HTERT RPE-1 (cell line): Measurements from ENCODE around the gene PRKAR2B.

Experiments used
- in situ Hi-C: fragments of 300-500 bp; cut with MboI; formaldehyde crosslinking; loops from 4 replicates; pipeline ENCODE4 v1.14.3; 2020; ENCODE audit warnings: low sequenced_read_pairs

PRKAR2B gene

DNA sequence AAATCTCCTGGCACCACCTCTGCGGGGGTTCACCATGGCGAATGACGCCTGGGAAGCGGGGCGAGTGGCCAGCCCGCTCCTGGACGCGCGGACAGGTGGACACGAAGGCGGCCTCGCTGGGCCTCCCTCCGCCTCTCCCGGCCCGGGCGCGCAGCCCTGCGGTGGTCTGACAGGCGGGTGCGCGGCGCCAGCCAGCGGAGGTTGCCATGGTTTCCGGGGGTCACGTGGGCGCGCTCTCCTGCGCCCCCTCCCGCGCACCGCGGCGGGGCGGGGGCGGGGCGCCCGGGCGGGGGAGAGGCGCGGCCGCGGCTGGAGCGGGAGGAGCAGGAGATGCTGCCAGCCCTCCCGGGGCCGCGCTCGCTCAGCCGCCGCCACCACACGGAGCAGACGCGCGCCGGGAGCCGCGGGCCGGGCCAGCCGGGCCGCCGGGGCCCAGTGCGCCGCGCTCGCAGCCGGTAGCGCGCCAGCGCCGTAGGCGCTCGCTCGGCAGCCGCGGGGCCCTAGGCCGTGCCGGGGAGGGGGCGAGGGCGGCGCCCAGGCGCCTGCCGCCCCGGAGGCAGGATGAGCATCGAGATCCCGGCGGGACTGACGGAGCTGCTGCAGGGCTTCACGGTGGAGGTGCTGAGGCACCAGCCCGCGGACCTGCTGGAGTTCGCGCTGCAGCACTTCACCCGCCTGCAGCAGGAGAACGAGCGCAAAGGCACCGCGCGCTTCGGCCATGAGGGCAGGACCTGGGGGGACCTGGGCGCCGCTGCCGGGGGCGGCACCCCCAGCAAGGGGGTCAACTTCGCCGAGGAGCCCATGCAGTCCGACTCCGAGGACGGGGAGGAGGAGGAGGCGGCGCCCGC lies at the start of gene PRKAR2B:
TSS of gene PRKAR2B (plus strand) at position 359 of the 848 bp plus-strand sequence. CDS start at position 562, 203 bp downstream.
- in situ Hi-C loops, result no loop called here

DNA sequence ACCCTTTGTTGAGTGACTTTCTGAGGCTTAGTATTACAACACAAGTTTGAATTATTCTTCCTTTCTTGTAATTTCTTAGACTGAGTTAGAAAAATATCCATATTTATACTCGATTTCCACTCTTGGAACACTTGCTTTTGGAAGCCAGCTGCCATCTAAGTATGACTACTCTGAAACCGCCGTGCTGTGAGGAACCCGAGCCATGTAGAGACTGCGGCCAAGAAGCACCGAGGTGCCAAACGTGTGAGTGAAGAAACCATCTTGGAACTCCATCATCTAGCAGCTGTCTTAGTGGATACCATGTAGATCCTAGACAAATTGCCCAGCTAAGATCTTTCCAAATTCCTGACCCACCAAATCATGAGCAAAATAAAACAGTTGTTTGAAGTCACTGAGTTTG lies 49.7 kb upstream of the PRKAR2B start:
- in situ Hi-C loops, result no loop called here

DNA sequence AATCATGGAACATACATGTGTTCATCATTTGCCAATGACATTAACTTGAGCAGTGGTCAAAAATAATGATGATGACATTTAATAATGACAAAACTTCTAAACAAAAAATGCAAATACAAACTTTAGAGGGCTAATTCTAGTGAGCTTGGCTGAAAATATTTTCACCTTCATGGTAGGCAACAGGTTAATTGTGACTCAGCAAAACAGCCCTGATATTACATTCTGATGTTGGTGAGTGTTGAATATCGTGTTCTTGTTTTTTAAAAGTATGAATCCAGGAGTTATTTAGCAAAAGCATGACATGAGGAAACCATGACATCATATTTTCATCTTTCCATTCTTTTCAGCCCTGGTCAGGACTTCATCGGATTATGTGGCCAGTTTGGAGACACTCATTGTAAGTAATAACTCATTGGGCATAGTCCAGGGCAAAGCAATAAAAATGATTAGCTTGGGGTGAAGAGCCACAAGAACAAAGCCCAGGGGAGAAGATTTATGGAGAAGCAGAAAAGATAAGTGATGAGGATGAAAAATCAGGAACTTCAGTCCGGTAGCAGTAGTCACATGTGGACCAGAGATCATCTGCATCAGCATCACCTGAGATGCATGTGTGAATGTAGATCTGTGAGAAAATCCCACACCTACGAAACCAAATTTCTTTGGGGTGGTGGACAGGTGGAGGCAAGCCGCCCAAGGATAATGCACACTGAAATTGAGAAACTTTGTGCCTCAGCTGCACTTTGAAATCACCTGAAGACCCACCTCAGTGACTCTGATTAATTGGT lies 46.8 kb upstream of the PRKAR2B start:
- in situ Hi-C loops, result no loop called here

DNA sequence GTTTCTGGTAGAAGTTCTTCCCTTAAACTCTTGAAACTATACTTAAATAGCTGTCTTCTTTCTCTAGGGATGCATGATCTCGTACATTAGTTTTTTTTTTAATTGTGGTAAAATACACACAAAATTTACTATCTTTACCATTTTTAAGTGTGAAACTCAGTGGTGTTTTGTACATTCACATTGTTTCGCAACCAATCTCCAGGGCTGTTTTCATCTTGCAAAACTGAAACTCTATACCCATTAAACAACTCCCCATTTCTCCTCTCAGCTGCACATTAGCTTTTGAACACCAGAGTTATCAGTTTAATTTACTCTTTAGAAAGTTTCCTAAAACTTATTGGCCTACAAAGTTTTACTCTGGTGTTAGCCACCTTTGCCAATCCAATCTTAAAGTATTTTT lies 45.5 kb upstream of the PRKAR2B start:
- in situ Hi-C loops, result no loop called here

DNA sequence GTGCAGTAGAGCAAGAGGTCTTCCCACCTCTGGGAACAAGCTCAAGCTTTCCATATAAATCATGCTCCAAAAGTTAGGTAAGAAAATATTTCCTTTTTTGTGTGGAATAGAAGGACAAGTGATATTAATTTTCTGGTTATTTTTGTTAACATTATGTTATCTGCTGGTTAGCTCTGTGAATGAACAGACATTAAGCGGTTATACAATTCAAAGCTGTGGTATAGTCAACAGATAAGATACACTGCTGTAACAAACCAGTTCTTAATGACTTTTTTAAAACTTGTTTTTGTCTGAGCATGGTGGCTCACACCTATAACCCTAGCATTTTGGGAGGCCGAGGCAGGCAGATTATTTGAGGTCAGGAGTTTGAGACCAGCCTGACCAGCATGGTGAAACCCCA lies 43.0 kb upstream of the PRKAR2B start:
- in situ Hi-C loops, result no loop called here

DNA sequence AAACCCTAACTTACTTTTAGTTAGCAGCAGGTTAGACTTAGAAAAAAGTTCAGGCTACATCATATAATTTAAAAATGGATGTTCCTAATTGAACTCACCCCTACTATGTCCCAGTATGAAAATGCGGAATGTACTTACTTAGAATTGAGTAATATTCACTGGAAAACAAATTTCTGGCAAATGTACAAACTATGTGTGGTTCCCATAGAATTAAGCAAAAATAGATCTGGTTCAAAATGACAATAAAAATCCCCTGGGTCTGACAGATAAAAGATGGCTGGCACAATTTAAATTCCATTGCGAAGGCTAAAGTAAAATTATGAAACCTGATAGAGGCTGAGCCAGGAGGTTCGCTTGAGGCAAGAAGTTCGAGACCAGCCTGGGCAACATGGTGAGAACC lies 42.4 kb upstream of the PRKAR2B start:
- in situ Hi-C loops, result no loop called here

DNA sequence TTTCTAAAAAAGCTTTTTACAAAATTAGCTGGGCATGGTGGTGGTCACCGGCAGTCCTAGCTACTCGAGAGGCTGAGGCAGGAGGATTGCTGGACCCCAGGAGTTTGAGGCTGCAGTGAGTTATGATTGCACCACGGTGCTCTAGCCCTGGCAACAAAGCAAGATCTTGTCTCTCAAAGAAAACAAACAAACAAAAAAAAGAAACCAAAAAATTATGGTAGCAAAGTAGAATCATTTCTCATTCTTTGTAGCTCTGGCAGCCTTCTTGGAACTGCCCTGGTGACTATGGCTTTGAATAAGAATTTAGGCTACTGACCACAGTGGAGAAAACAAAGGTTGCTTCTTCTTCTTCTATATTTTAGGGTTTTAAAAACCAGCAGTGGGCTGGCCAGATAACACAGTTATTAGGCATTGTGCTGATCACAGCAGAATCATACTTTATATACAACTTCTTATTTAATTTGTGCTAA lies 41.9 kb upstream of the PRKAR2B start:
- in situ Hi-C loops, result no loop called here

DNA sequence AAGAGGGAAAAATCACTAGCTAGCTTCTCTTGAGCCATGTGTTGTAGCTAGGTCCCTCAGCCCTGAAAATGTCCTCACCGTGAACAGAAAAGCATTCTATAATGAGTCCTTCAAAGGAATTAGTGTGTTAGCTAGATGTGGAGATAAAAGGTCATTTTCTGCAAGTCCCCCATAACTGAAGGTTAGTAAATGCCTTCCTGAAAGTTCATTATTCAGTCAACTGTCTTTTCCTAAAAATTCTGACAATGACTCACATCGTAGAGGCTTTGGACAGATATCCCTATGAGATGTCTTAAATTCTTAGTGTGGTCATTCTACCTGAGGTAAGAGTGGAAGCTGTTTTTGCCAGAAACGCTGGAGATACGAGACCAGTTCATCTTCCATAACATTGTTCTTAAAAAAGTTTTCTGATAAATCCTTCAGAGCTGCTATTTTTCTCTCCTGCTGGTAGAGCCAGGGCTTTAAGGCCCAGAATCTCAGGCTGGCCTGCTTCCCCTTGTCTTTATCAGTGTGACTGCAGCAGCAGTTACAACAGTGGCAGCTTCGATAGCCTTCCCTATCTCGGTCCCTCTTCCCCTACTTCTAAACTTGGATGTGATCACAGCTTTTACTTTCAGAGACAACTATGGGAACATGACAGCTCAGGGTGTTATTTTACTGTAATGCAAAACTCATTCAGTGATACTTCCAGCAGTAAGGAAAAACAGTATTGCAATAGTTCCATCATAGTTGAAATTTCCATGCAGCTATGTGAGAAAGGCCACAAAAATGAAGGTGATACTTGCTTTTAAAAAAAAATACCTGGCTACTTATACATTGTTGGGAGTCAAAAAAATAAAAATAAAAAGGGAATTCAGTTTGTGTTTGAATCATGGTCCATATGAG lies 37.3 kb upstream of the PRKAR2B start:
- in situ Hi-C loops, result no loop called here

DNA sequence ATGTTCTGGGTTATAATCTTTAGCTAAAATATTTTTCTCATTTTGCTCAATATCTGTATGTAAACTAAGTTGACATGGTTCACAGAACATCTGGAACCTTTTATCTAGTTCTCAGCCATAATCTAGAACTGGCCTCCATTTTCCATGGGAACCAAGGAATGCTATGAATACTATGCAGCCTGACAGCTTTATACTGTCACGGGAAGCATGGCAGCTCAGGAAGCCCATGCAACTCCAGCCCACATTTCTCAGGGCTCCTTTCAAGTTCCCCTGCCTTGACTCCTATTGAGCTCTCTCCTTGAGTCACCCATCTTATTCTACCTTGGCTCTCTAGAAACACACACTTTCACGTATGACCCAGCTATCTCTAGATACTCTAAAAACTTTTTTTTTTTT lies 36.6 kb upstream of the PRKAR2B start:
- in situ Hi-C loops, result no loop called here

DNA sequence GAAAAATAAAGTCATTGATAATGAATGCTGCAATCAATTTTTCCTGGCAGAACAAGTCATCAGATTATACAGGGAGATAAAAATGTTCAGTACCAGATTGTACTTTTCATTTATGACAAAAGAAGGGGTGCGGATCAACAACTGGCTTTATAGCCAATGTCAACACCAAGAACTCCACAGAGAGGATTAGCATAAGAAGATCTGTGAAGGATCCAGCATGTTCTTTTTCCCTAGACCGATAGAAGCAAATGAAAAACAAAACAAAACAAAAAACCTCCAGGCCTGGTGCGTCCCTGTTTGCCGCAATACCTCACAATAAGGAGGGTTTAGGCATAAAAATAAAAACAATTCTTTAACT lies 34.7 kb upstream of the PRKAR2B start:
- in situ Hi-C loops, result no loop called here

DNA sequence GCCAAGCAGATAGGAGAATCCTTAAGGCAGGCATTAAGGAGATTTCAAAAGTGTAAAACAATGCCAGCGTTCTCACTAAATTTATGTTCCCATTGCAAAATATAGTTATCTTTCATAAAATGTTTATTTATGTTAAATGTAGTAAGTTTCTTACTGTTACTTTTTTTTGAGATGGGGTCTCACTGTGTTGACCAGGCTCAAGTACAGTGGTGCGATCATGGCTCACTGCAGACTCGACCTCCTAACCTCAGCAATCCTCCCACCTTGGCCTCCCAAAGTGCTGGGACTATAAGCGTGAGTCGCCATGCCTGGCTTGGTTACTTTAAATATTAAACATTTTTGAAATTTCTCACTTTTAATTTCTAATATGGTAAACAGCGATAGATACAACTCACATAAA lies 31.8 kb upstream of the PRKAR2B start:
- in situ Hi-C loops, result no loop called here

DNA sequence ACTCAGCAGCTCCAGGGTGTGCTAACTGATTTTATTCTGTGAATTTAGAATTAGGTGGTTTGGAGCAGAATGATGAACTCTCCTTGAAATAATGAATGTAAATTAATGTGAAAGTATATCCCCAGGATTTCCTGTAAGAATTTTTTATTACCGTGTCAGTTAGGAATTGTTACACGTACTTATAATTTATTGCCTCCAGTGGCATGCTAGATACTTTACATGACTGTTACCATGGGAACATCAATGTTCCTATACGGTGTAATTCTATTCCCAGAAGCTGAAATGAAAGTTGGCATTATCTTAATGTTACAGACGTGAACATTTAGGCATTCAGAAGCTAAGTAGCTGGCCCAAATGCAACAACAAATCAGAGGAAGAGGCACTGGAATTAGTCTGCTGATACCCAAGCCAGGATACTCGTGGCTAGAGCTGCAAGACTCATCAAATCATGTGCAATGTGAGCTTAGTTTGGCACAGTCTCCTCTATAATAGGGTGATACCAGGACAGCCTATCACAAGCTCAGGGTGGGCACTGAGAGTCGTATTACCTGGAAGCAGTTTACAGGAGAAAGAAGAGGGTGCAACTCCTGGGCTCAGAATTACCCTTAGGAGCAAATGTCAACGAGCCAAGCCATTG lies 30.0 kb upstream of the PRKAR2B start:
- in situ Hi-C loops, result no loop called here

DNA sequence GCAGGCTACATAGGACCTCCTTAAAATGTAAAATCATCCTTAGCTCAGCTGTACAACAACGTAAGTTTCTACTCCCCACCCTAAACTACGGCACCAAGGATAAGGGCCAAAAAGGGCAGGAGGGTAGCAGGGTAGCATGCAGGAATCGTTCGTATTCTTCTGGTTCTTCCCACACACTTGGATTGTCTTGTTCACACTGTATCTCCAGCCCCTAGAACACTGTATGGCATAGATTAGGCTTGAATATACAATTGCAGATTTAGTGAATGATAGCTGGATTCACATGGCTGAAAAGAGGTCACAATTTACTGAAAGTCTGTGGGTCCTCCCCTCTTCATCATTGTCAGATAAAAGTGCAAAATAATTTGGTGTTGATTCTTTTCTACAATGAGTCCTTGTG lies 28.2 kb upstream of the PRKAR2B start:
- in situ Hi-C loops, result no loop called here

DNA sequence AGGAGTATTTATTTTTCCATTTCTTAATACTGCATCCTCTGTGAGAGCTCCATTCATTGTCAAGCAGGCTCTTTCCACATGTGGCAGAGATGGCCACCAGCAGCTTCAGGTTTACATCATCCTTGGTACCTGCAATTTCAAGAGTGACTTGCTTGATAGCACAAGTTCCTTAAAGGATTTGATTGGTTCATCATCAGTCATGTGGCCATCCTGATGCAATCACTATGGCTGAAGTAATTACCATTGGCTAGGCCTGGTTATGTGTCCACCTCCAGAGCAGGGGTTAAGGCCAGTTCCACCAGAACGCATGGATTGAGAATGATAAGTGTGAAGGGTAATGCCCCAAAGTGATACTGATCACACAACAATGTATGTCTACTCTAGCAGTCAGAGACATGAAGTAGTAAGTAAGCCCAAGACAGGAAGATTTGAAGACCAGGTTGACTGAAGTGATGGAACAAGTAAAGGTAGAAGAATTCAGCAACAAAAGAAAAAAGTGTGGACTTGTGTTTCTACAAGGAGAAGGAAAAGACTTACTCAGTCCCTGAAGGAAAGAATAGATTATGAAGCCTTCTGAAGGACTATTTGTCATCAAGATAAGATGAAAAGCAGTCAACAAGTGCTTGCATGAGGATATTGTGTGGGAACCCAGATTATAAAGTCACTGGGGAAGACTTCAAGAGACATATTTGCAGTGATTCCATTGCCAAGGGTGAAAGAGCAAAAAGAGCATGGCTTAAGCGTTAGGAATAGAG lies 26.4 kb upstream of the PRKAR2B start:
- in situ Hi-C loops, result no loop called here

DNA sequence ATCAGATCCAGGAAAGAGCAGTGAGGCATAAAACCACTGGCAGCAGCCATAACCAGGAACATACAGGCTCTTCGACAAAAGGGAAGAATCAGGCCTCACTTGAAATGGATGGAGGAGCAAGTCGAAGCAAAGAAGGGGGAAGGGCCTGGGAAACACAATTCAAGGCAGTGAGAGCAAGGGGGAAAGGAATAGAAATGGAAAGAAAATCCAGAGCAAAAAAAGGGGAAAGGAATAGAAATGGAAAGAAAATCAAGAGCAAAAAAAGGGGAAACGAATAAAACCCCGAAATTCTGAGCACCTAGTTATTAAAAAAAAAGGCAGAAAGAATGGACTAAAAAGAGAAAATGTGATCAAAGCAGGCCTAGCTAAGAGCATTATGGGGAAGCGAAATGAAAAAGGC lies 24.1 kb upstream of the PRKAR2B start:
- in situ Hi-C loops, result no loop called here

DNA sequence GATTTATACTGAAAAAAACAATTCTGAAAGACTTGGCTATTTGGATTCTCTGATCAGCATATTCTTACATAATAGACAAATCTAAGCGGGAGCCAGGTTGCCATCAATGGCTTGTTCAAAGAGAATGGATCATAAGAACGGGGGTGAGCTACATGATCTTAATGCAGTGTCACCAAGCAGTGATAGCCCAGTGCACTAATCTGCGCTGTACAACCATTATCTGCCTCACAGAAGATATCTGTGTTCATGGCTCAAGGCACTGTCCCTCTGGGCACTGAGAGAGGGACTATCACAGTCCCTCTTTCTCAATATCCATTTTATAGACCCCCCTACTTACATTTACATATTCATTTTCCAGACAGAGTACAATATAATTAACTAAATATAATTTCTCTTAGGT lies 22.9 kb upstream of the PRKAR2B start:
- in situ Hi-C loops, result no loop called here

DNA sequence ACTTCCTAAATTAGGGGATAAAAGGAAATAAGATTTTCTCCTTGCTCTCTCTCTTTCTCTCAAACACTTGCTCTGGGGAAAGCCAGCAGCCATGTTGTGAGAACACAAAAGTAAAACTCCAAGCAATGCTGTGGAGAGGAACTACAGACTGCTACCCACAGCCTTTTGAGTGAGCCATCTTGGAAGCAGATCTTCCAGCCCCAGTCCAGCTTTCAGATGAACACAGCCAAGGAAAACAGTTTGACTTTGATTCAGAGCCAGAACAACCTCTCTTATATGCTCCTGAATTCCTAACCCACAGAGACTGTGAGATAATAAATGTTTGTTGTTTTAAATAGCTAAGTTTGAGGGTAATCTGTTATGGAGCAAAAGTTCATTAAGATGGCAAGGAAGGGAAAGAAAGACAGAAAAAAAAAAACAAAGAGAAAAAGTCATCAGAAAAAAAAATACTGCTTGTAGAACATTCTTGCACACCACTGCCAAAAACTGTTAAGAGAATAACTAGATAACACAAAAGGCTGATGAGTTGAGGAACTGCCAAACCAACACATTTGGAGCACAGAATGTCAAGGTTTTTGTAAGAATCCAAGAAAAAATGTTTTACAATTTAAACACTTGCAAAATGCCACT lies 20.9 kb upstream of the PRKAR2B start:
- in situ Hi-C loops, result no loop called here

DNA sequence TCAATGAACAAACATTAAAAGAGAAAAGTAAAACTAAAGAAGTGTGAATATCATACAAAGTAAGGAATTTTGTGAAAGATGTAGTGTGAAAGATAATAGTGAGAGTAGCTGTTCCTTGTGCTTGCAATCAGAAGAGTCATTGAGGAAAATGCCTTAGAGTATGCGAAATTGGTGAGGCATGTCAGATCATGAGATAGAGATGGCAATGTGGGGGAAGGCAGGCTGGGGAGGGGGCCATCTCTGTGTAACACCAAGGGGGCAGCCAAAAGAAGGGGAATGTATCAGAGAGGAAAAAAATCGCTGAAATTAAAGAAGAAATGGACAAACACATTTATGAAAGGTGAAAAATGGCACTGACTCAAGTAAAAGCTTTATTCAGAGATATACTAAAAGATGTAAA lies 19.6 kb upstream of the PRKAR2B start:
- in situ Hi-C loops, result no loop called here

DNA sequence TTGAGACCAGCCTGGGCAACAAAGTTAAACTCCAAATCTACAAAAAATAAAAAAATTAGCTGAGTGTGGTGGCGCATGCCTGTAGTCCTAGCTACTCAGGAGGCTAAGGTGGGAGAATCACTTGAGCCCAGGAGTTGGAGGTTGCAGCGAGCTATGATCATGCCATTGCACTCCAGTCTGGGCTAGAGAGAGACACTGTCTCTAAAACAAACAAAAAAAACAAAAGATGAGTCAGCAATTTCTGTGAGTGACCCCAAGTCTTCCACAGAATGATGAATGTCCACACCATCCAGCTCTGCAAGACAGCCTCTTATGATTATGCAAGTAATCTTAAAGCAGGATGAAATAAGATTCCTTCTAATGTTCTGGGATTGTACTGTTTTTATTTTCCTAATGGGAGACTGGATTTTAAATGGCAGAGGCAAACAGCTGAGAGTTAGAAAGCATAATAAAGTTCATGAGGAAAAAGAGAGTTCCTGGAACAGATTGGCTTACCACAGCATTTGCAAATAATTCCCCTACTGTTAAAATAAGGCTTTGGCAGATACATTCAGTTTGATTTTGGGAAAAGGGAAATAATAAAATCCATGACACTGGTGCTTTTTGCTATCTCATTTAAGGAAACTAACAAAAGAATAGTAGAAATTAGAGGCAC lies 18.9 kb upstream of the PRKAR2B start:
- in situ Hi-C loops, result no loop called here
